ENCODE results near the gene GRIN3B. TPM values are rescaled to one million over a fixed set of nuclear protein-coding genes. Genes with fewer than 3 reads are reported as not detected.

The GRIN3B gene
- total and polyA plus RNA-seq, 2 donors (not counting 1 experiment from before 2014, with no cell fraction given) = 0.10 to 0.42 TPM

DNA sequence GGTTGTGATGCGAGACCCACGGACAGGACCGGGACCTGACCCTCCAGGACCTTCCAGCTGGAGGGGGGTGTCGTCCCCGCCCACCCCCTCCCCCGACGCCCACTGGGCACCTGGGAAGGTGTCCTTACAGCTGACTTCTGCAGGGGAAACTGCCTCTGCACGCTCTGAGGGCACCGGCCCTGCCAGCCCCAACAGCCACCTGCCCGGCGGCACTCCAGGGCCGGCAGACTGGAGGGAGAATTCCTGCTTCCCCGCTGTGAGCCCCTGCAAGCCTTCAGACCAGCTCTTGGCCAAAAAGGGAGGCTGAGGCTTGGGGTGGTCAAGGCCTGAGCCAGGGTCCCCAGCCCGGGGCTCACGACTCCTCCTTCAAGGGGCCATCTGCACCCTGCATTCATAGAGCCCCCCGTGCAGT, 27.4 kb downstream of the GRIN3B start:
- intact Hi-C loops (cut with micrococcal nuclease) = loop anchor here (10.0 kb wide), 1 partner anchor 217 kb away; the partner anchor contains the start of genes ATP5F1D and MIDN
- Histone ChIP-seq H3K4me3 (ENCODE audit: control extremely low read depth in 1 of 5, extremely low read depth in 1 of 5, insufficient read depth in 1 of 5, low read depth in 2 of 5, low read length in 4 of 5) (peak overlapping the region; percentile 60 to 99 (median 87)), H2AFZ (ENCODE audit: insufficient read depth, low read depth, low read length, poor library complexity, severe bottlenecking) (no peak overlapping the region), H3K9ac (ENCODE audit: low read length) (peak overlapping the region; percentile 87), H3K27me3 (replicated peaks in 1 of 4; ENCODE audit: control extremely low read depth in 1 of 4, control insufficient read depth in 3 of 4, insufficient read depth in 4 of 4, low read length in 3 of 4) (no peaks in the 10 kb centered on the region), H3K36me3 (replicated peaks in 1 of 2; ENCODE audit: control extremely low read depth in 1 of 2, control insufficient read depth in 1 of 2, extremely low read depth in 1 of 2, insufficient read depth in 2 of 2, low read length in 1 of 2) (peaks cover 0 to 28% of the 10 kb centered on the region in 2 experiments), H4K20me1 (ENCODE audit: control insufficient read depth, insufficient read depth, low read length, poor library complexity, severe bottlenecking) (peaks cover 59% of the 10 kb centered on the region), H3K4me2 (replicated peaks; ENCODE audit: low read depth, low read length, poor library complexity, severe bottlenecking) (peak overlapping the region; percentile 91), H3K9me3 (ENCODE audit: control extremely low read depth in 1 of 3, control insufficient read depth in 2 of 3, insufficient read depth in 1 of 3, low read length in 2 of 3) (no peaks in the 10 kb centered on the region), H3K4me1 (ENCODE audit: control insufficient read depth in 2 of 2, insufficient read depth in 2 of 2, low read length in 2 of 2) (peaks cover 16 to 29% of the 10 kb centered on the region in 2 donors), H3K79me2 (ENCODE audit: control insufficient read depth, insufficient read depth, low read length) (peaks cover 58% of the 10 kb centered on the region), H3K27ac (ENCODE audit: low read length in 2 of 2) (peak overlapping the region; percentile 72 to 85)
- Mint-ChIP-seq H3K27ac (peak overlapping the region; percentile 91), H3K4me3 (peak overlapping the region; percentile 94), H3K9me3 (ENCODE audit: insufficient read depth) (no peaks in the 10 kb centered on the region), H3K4me1 (peaks cover 28% of the 10 kb centered on the region), H3K27me3 (no peaks in the 10 kb centered on the region)
- 2% methylated on average over 15 of the region's 16 CpGs for WGBS (ENCODE audit: insufficient coverage)
- CTCF ChIA-PET = interaction anchor here (1.2 to 3.9 kb wide), 12 partner anchors 8 to 216 kb away, joined by 3 to 16 read pairs (median 9); partner anchors contain the start of genes ABCA7, ARHGAP45 and WDR18
- POLR2A ChIA-PET = interaction anchor here (0.5 to 6.9 kb wide), 14 partner anchors 11 to 301 kb away, joined by 3 to 91 read pairs (median 6); partner anchors contain the start of genes ABCA7, ARHGAP45, CIRBP and WDR18
- peak; percentile 20 for ATAC-seq (ENCODE audit: low read depth)
- no peak for DNase-seq
- TF ChIP-seq CTCF (IDR thresholded peaks at IDR 0.05) (no peak), EZH2 (IDR thresholded peaks at IDR 0.05; ENCODE audit: borderline replicate concordance, insufficient read depth, low read depth, low read length, poor library complexity, severe bottlenecking) (no peak)

Measured in B cell (primary cell).